GM23338 (cell line): Measurements from ENCODE around the gene MYCN.

Experiments
- CTCF ChIP-seq, 2 experiments: fragments of 200-600 bp in 1 of 2; sonication (generic) in 1 of 2; conservative IDR thresholded peaks; 2 replicates each; pipeline versions ENCODE4 v1.5.1 to v1.6.1; 2016 to 2017; ENCODE audit warnings: antibody characterized with exemption in 2 of 2, low read depth in 2 of 2, mild to moderate bottlenecking in 2 of 2, moderate library complexity in 1 of 2
- EZH2 ChIP-seq: fragments of 200-600 bp; sonication (generic); IDR thresholded peaks from one replicate; pipeline ENCODE4 v1.8.0; 2017; ENCODE audit warnings: antibody characterized with exemption, mild to moderate bottlenecking, low read depth; ENCODE audit not compliant: unreplicated experiment

GRCh38 chr2:15959331-15960153 is 19.2 kb downstream of the MYCN start:
- TF ChIP-seq EZH2 (no peak), CTCF (conservative IDR thresholded peaks at IDR 0.05; ENCODE audit: low read depth in 2 of 2) (no peak)
